Lung (tissue), 12 donors: ENCODE results near the gene YBX2. TPM values are rescaled to one million over a fixed set of nuclear protein-coding genes. Genes with fewer than 3 reads are reported as not detected.

Experiments
- ATAC-seq: fragments of 200-7000 bp; cut with Tn5 transposase; one replicate; pipeline ENCODE4 v1.9.1; 2020; ENCODE audit warnings: moderate number of reproducible peaks; ENCODE audit not compliant: insufficient read depth, low FRiP score
- DNase-seq, 3 donors: peaks; one replicate each; pipeline ENCODE4 v3.0.0-alpha.2; 2013 to 2017
- H3K27ac ChIP-seq, 2 donors: one replicate each; pipeline ENCODE4 v1.5.1; 2013; ENCODE audit warnings: mild to moderate bottlenecking in 2 of 2, moderate library complexity in 2 of 2, control low read depth in 1 of 2, inconsistent platforms in 1 of 2, low read depth in 1 of 2, low read length in 1 of 2
- H3K27me3 ChIP-seq, 3 donors: one replicate each; pipeline ENCODE4 v1.5.1; 2013; ENCODE audit warnings: low read length in 2 of 3; ENCODE audit not compliant: control insufficient read depth in 3 of 3, insufficient read depth in 3 of 3
- H3K36me3 ChIP-seq, 4 donors: one replicate each; pipeline ENCODE4 v1.5.1; 2013; ENCODE audit warnings: low read length in 4 of 4, mild to moderate bottlenecking in 1 of 4, moderate library complexity in 1 of 4; ENCODE audit not compliant: control insufficient read depth in 4 of 4, insufficient read depth in 4 of 4
- H3K4me1 ChIP-seq, 5 donors: one replicate each; pipeline ENCODE4 v1.5.1; 2013; ENCODE audit warnings: low read length in 5 of 5, mild to moderate bottlenecking in 2 of 5, moderate library complexity in 1 of 5; ENCODE audit not compliant: control insufficient read depth in 5 of 5, insufficient read depth in 5 of 5
- H3K4me3 ChIP-seq: one replicate; pipeline ENCODE4 v1.5.1; 2013; ENCODE audit warnings: mild to moderate bottlenecking, control low read depth, moderate library complexity
- H3K9ac ChIP-seq, 2 donors: one replicate each; pipeline ENCODE4 v1.5.1; 2013; ENCODE audit warnings: low read length in 2 of 2, control low read depth in 1 of 2; ENCODE audit not compliant: insufficient read depth in 1 of 2
- H3K9me3 ChIP-seq, 4 donors: one replicate each; pipeline ENCODE4 v1.5.1; 2013; ENCODE audit warnings: low read length in 3 of 4, mild to moderate bottlenecking in 1 of 4, moderate library complexity in 1 of 4; ENCODE audit not compliant: control insufficient read depth in 4 of 4, insufficient read depth in 3 of 4
- CTCF ChIP-seq: IDR thresholded peaks from 2 replicates; pipeline ENCODE4 v1.5.1; 2012; ENCODE audit warnings: mild to moderate bottlenecking; ENCODE audit errors: control extremely low read depth, extremely low read depth
- WGBS, 2 donors: extraction: QIAGEN DNeasy Blood & Tissue Kit; methylation state at CpG; one replicate each; pipeline ENCODE4 v1.1.7; 2013; 5-methylcytosine and 5-hydroxymethylcytosine counted together
- polyA plus RNA-seq, 2 donors: library from polyadenylated mRNA; stranded (reverse); fragments of 200-250 nt; gene quantifications; one replicate each; pipeline ENCODE4 v1.2.1, GENCODE V29; 2013
- total RNA-seq, 2 donors: library from RNA; depleted of rRNA in 1 of 2; stranded (reverse); fragments of >200 nt in 1 of 2; gene quantifications; one replicate each; pipeline ENCODE4 v1.2.1, GENCODE V29; 2014 to 2021
- donor health status: control.
- donor health status: control.
- donor health status: Bipolar disorder and iron deficiency.
- donor health status: healthy.
- donor health status: DM: yes; HTN: yes; CAD: no.

YBX2 gene
- total and polyA plus RNA-seq, 4 donors, result 0.03 to 0.57 (median 0.40) TPM

GRCh38 chr17:7326186-7326585 lies 31.7 kb upstream of the YBX2 start:
- peaks cover 7 to 44% (median 24%) of the 10 kb centered on the region in 4 donors for H3K36me3 ChIP-seq
- 93 to 94% methylated on average over 11 of the region's 11 CpGs for WGBS, 2 donors
- no peak for TF ChIP-seq CTCF
- H3K4me3 ChIP-seq, result no peak overlapping the region
- DNase-seq (no peak), ATAC-seq (no peak)
- H3K4me1 ChIP-seq, result peaks cover 0 to 18% (median 3%) of the 10 kb centered on the region in 5 donors
- H3K9me3 ChIP-seq, result no peaks in the 10 kb centered on the region
- no peak overlapping the region for H3K27ac ChIP-seq
- H3K9ac ChIP-seq, result no peak overlapping the region
- no peaks in the 10 kb centered on the region for H3K27me3 ChIP-seq

- peaks cover 12 to 54% (median 27%) of the 10 kb centered on the region in 4 donors for H3K36me3 ChIP-seq
- WGBS, 2 donors, result 93 to 95% methylated on average over 16 to 19 of the region's 19 CpGs
- no peak for DNase-seq
Observed at GRCh38 chr17:7325031-7325528, 30.6 kb upstream of the YBX2 start.

GRCh38 chr17:7324438-7324779 lies 30.0 kb upstream of the YBX2 start:
- no peak for TF ChIP-seq CTCF
- H3K4me3 ChIP-seq, result no peak overlapping the region

More at GRCh38 chr17:7325031-7325528, 30.6 kb upstream of the YBX2 start:
- ATAC-seq, result no peak
- H3K9me3 ChIP-seq, result no peaks in the 10 kb centered on the region
- H3K4me3 ChIP-seq, result no peak overlapping the region
- H3K27ac ChIP-seq, result no peak overlapping the region
- no peak for TF ChIP-seq CTCF
- H3K4me1 ChIP-seq, result peaks cover 0 to 13% (median 2%) of the 10 kb centered on the region in 5 donors
- H3K27me3 ChIP-seq, result no peaks in the 10 kb centered on the region
- no peak overlapping the region for H3K9ac ChIP-seq

More at GRCh38 chr17:7324438-7324779, 30.0 kb upstream of the YBX2 start:
- H3K36me3 ChIP-seq, result peaks cover 12 to 54% (median 27%) of the 10 kb centered on the region in 4 donors
- H3K27ac ChIP-seq, result no peak overlapping the region
- H3K9me3 ChIP-seq, result no peaks in the 10 kb centered on the region
- no peak for ATAC-seq
- WGBS, 2 donors, result 84 to 92% methylated on average over 3 of the region's 3 CpGs
- DNase-seq, result no peak
- H3K27me3 ChIP-seq, result no peaks in the 10 kb centered on the region
- H3K9ac ChIP-seq, result no peak overlapping the region
- peaks cover 0 to 13% (median 2%) of the 10 kb centered on the region in 5 donors for H3K4me1 ChIP-seq
